Smooth muscle cell (in vitro differentiated cells): ENCODE data around the gene MAD1L1. TPM values are rescaled to one million over a fixed set of nuclear protein-coding genes. Genes with fewer than 3 reads are reported as not detected.

ENCODE experiments used
- DNase-seq: peaks from one replicate; lab custom pipeline; 2025; ENCODE audit not compliant: unreplicated experiment; lab: John Stamatoyannopoulos, UW
- H2AFZ ChIP-seq: fragments of 200-600 bp; sonication (generic); 2 replicates; pipeline ENCODE4 v1.6.0; 2016; ENCODE audit warnings: antibody characterized with exemption, low read depth, mild to moderate bottlenecking
- H3F3A ChIP-seq: fragments of 200-600 bp; sonication (generic); 2 replicates; pipeline ENCODE4 v1.6.0; 2017; ENCODE audit warnings: antibody characterized with exemption, low read depth
- H3K27ac ChIP-seq: fragments of 200-600 bp; sonication (generic); 2 replicates; pipeline ENCODE4 v1.5.1; 2016; ENCODE audit warnings: low read depth, mild to moderate bottlenecking
- H3K27me3 ChIP-seq: fragments of 200-600 bp; sonication (generic); 2 replicates; pipeline ENCODE4 v1.6.1; 2016; ENCODE audit warnings: low read depth, mild to moderate bottlenecking
- H3K36me3 ChIP-seq: fragments of 200-600 bp; sonication (generic); 2 replicates; pipeline ENCODE4 v1.5.1; 2016; ENCODE audit warnings: low read depth
- H3K4me1 ChIP-seq: fragments of 200-600 bp; sonication (generic); 2 replicates; pipeline ENCODE4 v1.5.1; 2016; ENCODE audit warnings: low read depth
- H3K4me2 ChIP-seq: fragments of 200-600 bp; sonication (generic); 2 replicates; pipeline ENCODE4 v1.6.0; 2016; ENCODE audit warnings: mild to moderate bottlenecking
- H3K4me3 ChIP-seq: fragments of 200-600 bp; sonication (generic); 2 replicates; pipeline ENCODE4 v1.5.1; 2016; ENCODE audit warnings: mild to moderate bottlenecking
- H3K79me2 ChIP-seq: fragments of 200-600 bp; sonication (generic); 2 replicates; pipeline ENCODE4 v1.6.0; 2016; ENCODE audit warnings: low read depth, mild to moderate bottlenecking
- H3K9ac ChIP-seq: fragments of 200-600 bp; sonication (generic); 2 replicates; pipeline ENCODE4 v1.6.0; 2016; ENCODE audit warnings: low read depth
- H3K9me3 ChIP-seq: fragments of 200-600 bp; sonication (generic); replicated peaks from 2 replicates; pipeline ENCODE4 v1.5.1; 2016; ENCODE audit warnings: low read depth
- H4K20me1 ChIP-seq: fragments of 200-600 bp; sonication (generic); 2 replicates; pipeline ENCODE4 v1.6.0; 2016; ENCODE audit warnings: low read depth
- WGBS: methylation state at CpG from one replicate; pipeline ENCODE4 v1.1.7; 2016; ENCODE audit warnings: low lambda C conversion rate; 5-methylcytosine and 5-hydroxymethylcytosine counted together
- polyA plus RNA-seq: library from polyadenylated mRNA; unstranded; fragments of >200 nt; fragmentation: Nextera tagmentation; extraction: Ambion mirVana; gene quantifications from 2 replicates; pipeline ENCODE4 v1.2.1, GENCODE V29; 2016
- total RNA-seq: library from RNA; depleted of rRNA; stranded (reverse); fragments of >200 nt; gene quantifications from 2 replicates; pipeline ENCODE4 v1.2.3, GENCODE V29; 2014
- TF ChIP-seq, protein P1 (sequence below): fragments of 200-600 bp; sonication (generic); IDR thresholded peaks from 2 replicates; pipeline ENCODE4 v1.5.1; 2017; ENCODE audit warnings: borderline replicate concordance, mild to moderate bottlenecking, antibody characterized with exemption; ENCODE audit not compliant: insufficient read depth, poor library complexity, severe bottlenecking

Gene MAD1L1
- total and polyA plus RNA-seq, 2 experiments from 2014 or later, result 33.4 to 60.7 TPM

DNA sequence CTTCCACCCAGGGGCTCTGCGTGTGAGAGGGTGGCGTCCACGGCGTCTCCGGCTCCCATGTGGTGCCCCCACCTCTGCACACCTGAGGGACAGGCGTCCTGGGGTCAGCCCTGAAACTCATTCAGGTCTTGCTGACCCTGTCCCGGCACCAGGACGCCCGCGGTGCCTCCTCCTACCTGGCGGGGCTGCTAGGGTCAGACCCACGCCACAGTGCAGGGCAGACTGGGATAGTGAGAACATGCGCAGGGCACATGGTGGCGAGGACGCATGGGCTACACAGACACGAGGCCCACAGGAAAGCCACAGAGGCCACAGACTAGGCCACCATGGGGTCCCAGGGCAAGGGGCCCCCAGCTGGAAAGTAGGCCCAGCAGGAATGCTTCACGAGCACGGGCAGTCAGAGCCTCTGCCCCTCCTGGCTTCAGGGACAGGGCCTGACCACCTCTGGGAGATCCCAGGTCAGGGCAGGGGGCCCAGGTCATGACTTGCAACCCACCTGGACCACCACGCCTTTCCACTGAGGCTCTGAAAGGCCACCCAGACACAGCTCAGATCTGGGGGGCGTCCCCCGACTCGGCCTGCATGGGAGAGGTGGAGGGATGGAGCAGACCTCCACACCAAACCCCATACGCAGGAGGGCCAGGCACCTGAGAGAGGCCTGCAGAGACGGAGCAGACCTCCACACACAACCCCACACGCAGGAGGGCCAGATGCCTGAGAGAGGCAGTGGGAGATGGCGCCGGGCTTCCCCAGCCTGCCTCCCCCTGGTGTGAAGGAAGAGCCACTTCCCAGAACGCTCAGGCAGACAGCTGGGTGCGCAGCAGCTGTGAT, 374.1 kb downstream of the MAD1L1 start:
- Histone ChIP-seq H3K27me3 (no peaks in the 10 kb centered on the region), H3F3A (no peaks in the 10 kb centered on the region), H3K4me3 (no peak overlapping the region), H3K9ac (no peak overlapping the region), H3K36me3 (no peaks in the 10 kb centered on the region), H3K4me2 (no peak overlapping the region), H2AFZ (no peak overlapping the region), H3K79me2 (no peaks in the 10 kb centered on the region), H3K9me3 (no peaks in the 10 kb centered on the region), H3K4me1 (no peaks in the 10 kb centered on the region), H4K20me1 (no peaks in the 10 kb centered on the region), H3K27ac (no peak overlapping the region)
- no peak for DNase-seq
- TF ChIP-seq, protein P1, sequence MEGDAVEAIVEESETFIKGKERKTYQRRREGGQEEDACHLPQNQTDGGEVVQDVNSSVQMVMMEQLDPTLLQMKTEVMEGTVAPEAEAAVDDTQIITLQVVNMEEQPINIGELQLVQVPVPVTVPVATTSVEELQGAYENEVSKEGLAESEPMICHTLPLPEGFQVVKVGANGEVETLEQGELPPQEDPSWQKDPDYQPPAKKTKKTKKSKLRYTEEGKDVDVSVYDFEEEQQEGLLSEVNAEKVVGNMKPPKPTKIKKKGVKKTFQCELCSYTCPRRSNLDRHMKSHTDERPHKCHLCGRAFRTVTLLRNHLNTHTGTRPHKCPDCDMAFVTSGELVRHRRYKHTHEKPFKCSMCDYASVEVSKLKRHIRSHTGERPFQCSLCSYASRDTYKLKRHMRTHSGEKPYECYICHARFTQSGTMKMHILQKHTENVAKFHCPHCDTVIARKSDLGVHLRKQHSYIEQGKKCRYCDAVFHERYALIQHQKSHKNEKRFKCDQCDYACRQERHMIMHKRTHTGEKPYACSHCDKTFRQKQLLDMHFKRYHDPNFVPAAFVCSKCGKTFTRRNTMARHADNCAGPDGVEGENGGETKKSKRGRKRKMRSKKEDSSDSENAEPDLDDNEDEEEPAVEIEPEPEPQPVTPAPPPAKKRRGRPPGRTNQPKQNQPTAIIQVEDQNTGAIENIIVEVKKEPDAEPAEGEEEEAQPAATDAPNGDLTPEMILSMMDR, result no peak
- WGBS, result 96% methylated on average over 29 of the region's 29 CpGs

- TF ChIP-seq, protein P1, result no peak
- no peaks in the 10 kb centered on the region for H3K79me2 ChIP-seq
- H3K27me3 ChIP-seq, result no peaks in the 10 kb centered on the region
- WGBS, result 97% methylated on average over 27 of the region's 27 CpGs
- no peak for DNase-seq
- no peaks in the 10 kb centered on the region for H3K36me3 ChIP-seq
- no peaks in the 10 kb centered on the region for H3F3A ChIP-seq
- H3K4me1 ChIP-seq, result no peaks in the 10 kb centered on the region
- H3K27ac ChIP-seq, result no peak overlapping the region
- H3K9ac ChIP-seq, result no peak overlapping the region
- no peaks in the 10 kb centered on the region for H4K20me1 ChIP-seq
- H3K4me3 ChIP-seq, result no peak overlapping the region
- H2AFZ ChIP-seq, result no peak overlapping the region
- H3K4me2 ChIP-seq, result no peak overlapping the region
- no peaks in the 10 kb centered on the region for H3K9me3 ChIP-seq
These were observed 375.0 kb downstream of the MAD1L1 start for GRCh38 chr7:1857487-1858421.

DNA sequence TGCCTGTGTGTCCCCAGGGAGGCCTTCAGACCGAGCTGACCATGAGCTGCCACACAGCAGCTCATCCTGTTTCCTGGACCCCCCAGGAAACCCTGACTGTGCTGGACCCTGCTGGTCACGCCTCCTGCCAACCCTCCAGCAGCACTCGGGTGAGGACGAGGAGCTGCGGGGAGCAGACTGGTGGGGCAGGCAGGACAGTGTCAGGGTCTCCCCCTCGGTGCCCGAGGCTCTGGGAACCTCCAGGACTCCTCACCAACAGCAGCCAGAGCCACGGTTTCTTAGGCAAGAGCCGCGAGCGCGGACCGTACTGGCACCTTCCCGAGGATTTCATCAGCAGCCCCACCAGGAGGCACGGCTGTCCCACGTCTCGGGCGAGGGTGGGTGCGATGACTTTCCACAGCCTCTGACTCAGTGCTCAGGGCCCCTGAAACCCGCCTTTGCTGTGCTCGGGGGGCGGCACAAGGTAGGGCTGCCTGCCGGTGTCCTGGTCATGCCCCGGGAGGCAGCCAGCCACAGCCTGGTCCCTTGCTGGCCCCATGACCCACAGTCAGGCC, 375.8 kb downstream of the MAD1L1 start:
- TF ChIP-seq, protein P1, result no peak
- Histone ChIP-seq H3K79me2 (no peaks in the 10 kb centered on the region), H3K9me3 (no peaks in the 10 kb centered on the region), H3K4me2 (no peak overlapping the region), H3K4me3 (no peak overlapping the region), H3K4me1 (no peaks in the 10 kb centered on the region), H4K20me1 (no peaks in the 10 kb centered on the region), H3F3A (no peaks in the 10 kb centered on the region), H2AFZ (no peak overlapping the region), H3K36me3 (no peaks in the 10 kb centered on the region), H3K9ac (no peak overlapping the region), H3K27ac (no peak overlapping the region), H3K27me3 (no peaks in the 10 kb centered on the region)
- DNase-seq, result no peak
- WGBS, result 89% methylated on average over 24 of the region's 24 CpGs
